Stomach (tissue), 4 donors: ENCODE results near the gene TMEM129.

Experiments
- CTCF ChIP-seq, 7 experiments: fragments of 450-650 bp in 4 of 7; fragments of 200-600 bp in 3 of 7; sonication (generic) in 3 of 7; IDR thresholded peaks; one replicate each; pipeline ENCODE4 v1.5.1; 2016 to 2019; ENCODE audit warnings: antibody characterized with exemption in 7 of 7, control low read depth in 2 of 7, mild to moderate bottlenecking in 1 of 7
- POLR2A ChIP-seq, 4 donors: fragments of 450-650 bp; IDR thresholded peaks; one replicate each; pipeline ENCODE4 v1.6.1; 2016; ENCODE audit warnings: antibody characterized with exemption in 4 of 4, control low read depth in 2 of 4, mild to moderate bottlenecking in 1 of 4, moderate library complexity in 1 of 4
- POLR2AphosphoS5 ChIP-seq, 3 donors: sonication (generic); formaldehyde crosslinking; IDR thresholded peaks; one replicate each; pipeline ENCODE4 v1.6.1; 2016; ENCODE audit warnings: antibody characterized with exemption in 3 of 3

- TF ChIP-seq CTCF (IDR thresholded peaks at IDR 0.05) (no peak), POLR2A (IDR thresholded peaks at IDR 0.05) (no peak), POLR2AphosphoS5 (IDR thresholded peaks at IDR 0.05) (no peak)
Measured at GRCh38 chr4:1737666-1738065, 16.5 kb upstream of the TMEM129 start.
